Fibroblast of skin of back (primary cell): ENCODE measurements around the gene C4orf50.

Experiments used
- DNase-seq: peaks from one replicate; pipeline ENCODE4 v3.0.0-alpha.2; 2013

C4orf50 gene

GRCh38 chr4:5852523-5853202, 165.6 kb downstream of the C4orf50 start:
- no peak for DNase-seq

GRCh38 chr4:5851637-5852301, 166.5 kb downstream of the C4orf50 start:
- DNase-seq: no peak
